ENCODE data around the gene ATG16L1.

ATG16L1 gene

DNA sequence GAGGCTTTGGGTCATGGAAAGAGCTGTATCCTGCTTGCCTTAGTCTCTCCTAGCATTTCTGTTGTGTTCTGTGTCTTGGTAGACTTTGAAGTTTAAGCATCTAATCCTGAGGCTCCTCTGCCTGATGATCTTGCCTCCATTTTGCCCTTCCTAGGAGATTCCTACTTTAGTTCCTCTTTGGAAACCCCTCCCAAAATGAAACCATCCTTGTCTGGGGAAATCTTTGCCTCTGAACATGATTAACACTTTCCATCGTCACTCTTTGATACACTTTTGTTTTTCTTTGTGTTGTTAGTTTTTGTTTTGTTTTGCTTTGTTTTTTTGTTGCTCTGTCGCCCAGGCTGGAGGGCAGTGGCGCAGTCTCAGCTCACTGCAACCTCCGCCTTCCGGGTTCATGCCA lies 9.2 kb downstream of the ATG16L1 start:
- no peak for DNase-seq (ENCODE audit: low read depth in 2 of 2)

DNA sequence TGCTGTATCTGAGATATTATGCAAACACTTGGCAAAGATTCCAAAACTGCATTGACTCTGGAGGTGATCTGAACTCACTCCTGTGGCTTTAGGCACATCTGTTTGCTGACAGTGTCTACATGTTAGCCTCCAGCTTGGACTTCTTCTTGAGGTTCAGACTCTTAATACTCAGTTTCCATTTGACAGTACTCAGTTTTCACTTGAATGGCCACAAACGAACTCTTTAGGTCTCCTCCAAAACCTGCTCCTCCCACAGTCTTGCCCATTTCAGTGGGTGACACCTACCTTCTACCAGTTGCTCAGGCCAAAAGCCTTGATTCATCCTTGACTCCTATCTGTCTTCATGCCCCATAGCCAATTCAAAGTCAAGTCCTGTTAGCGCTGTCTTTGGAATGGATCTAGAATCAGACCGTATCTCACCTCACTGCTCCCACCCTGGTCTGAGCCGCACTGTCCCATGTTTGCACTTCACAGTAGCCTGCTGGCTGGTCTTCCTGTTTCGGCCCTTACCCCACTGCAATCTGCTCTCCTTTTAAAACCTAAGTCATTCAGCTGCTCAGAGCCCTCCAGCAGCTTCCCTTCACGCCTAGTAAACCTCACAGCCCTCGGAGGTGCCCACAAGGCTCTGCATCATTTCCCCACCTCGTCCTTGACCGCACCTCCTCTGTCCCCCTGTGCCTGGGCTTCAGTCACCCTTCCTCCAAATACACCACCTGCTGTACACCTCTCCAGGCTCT lies 10.5 kb downstream of the ATG16L1 start:
- DNase-seq (ENCODE audit: low read depth in 2 of 2), result no peak

DNA sequence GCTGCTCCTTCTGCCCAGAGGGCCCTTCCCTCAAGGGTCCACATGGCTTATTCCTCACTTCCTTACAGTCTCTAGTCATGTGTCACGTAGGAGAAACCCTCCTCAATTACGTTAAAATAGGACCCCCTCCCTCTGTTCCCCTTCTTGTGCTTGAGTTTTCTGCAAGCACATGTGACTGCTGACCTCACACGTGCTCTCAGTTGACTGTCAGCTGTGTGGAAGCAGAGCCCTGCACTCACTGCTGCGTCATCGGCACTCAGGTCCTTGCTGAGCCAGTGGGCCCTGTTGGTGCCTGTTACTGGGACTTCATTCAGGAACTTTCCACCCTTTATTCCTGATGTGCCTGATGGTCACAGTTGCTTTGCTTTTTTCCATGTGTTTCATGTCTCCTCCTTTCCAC lies 11.1 kb downstream of the ATG16L1 start:
- no peak for DNase-seq (ENCODE audit: low read depth in 2 of 2)

DNA sequence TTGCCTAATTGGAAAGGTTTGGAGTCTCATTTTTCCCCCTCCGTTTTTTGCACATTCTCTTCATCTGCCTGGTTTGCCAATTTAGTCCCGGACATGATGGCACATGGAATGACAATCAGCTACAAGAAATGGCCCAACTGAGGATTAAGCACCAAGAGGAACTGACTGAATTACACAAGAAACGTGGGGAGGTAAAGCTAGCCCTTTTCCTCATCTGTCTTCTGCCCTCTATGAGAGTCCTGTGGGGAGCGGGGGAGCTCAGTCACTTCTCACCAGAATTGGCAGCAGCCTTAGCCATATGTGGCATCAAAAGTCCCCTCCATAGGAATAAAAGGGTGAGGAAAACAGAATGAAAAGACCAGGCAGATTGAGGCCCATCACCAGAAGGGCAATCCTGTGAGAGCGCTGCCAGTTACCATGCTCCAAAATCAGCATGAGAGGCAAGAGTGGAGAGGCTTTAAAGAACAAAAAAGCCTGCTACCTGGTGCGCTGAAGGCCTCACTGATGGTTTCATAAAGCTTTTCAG lies 11.6 kb downstream of the ATG16L1 start:
- DNase-seq (ENCODE audit: low read depth in 2 of 2), result no peak

DNA sequence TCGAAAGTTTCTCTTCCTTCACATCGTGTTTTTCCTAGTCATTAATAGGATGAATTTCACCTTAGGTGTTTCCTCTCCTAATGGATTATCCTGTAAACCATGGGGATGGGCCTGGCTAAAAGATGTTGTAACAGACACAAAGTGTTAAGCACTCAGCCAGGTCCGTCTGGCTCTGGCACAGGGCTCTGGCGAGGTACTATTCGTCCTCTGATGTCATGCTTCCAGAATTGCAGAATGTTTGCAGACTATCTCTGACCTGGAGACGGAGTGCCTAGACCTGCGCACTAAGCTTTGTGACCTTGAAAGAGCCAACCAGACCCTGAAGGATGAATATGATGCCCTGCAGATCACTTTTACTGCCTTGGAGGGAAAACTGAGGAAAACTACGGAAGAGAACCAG lies 13.2 kb downstream of the ATG16L1 start:
- no peak for DNase-seq (ENCODE audit: low read depth in 2 of 2)

DNA sequence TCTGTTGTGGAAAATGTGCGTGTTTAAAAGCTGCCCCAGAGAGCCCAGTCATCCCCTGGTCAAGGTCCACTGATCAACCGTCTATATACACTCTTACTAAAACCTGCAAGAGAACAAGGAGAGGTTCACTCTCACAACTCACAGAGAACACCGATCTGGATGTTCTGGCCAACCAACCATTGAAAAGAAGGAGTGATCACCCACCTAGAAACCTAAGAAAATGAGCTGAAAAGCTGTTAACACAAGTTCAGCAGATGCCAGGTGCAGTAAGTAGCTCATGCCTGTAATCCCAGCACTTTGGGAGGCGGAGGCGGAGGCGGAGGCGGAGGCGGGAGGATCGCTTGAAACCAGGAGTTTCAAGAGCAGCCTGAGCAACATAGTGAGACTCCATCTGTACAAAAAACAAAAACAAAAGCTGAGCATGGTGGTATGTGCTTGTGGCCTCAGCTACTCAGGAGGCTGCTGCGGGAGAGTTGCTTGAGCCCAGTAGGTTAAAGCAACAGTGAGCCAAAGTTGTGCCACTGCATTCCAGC lies 14.5 kb downstream of the ATG16L1 start:
- DNase-seq (ENCODE audit: low read depth in 2 of 2), result no peak

DNA sequence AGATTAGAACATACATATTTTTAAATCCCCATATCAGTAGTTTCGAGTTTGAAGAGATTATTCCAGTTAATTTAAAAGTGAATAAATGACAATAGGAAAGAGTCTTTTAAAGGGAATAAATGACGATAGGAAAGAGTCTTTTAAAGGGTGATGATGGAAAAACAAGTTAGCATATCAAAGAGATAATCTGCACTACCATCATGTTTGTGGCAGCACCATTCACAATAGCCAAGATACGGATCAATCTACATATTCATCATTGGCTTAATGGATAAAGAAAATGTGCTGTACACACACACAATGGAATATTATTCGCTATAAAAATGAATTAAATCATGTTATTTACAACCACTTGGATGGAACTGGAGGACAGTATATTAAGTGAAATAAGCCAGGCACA lies 15.0 kb downstream of the ATG16L1 start:
- no peak for DNase-seq (ENCODE audit: low read depth in 2 of 2)

DNA sequence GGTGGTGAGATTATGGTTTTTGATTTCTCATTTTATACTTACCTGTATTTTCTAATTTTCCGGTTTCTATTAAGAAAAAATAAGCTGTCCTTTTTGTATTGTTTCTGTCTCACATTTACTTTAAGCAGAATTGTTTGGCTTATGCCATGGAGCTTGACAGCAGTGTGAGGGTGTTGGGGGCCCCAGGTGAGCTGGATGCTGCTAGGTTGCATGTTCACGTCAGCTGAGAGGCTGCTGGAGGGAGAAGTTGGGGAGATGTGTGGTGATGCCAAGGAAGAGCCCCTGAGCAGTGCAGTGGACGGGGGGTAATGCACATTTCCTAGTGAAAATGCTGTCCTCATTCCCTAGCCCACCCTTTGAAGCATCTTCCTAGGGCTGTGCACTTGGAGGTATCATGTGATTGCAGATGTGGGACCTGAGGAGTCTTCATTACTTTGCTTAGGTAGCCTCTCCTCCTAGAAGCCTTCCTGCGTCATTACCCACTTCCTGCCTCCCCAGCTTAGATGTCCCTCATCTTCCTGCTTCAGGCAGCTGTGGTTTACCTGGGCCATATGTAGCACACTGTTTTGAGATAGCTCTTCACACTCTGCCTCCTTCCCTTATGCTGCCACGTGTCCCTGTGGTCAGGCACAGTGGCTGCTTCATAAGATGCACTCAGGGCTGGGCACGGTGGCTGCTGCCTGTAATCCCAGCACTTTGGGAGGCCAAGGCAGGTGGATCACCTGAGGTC lies 16.2 kb downstream of the ATG16L1 start:
- peak; percentile 55 to 56 for DNase-seq (ENCODE audit: low read depth in 2 of 2)

DNA sequence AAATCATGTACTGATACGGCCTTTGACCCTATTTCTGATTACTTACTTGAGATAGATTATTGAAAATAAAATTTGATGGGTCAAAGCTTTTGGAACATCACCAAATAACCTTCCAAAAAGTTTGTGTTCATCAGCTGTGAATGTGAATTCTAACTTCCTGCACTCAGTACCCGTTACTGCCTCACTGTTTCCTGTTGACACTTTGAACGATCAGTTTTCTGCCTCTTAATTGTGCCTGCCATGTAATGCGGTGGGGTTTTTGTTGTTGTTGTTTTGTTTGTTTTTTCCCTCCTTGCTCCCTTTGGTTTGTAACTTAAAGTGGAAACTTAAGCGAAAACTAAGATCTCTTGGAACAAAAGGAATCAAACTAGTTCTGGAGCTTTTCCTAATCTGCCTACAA lies 18.9 kb downstream of the ATG16L1 start:
- no peak for DNase-seq (ENCODE audit: low read depth in 2 of 2)

DNA sequence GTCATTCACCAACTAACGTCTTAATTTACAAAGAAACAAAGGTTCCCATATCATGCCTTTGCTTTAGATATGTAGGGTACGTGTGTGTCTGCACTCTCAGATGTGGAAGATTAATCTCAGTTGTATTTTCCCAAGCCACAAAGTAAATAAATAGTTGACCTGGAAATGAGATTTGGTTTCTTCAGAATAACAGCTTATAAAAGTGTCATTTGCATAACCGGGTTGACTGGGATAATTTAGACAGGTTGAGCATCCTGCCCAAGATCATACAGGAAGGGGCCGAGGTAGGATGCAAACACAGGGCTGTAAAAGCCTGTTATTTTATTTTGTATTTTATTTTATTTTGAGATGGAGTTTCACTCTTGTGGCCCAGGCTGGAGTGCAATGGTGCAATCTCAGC lies 19.5 kb downstream of the ATG16L1 start:
- DNase-seq (ENCODE audit: low read depth in 2 of 2), result no peak

DNA sequence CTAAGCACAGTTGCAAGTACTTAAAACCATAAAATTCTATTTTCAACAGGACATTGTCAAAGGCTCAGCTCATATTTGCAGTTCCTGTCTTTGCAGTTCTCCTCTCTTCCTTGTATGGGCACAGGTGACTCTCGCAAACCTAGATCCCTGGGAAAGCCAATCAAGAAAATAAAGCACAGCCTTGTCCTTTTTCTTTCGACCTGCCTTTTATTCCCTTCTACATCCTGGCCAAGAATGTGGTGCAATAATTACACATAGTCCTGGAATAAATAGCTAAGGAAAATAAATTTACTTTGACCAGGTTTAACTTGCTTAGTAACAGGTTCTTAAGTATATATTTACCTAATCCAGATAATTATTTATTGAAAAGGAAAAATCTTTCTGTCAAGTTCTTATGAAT lies 20.2 kb downstream of the ATG16L1 start:
- DNase-seq (ENCODE audit: low read depth in 2 of 2), result no peak

DNA sequence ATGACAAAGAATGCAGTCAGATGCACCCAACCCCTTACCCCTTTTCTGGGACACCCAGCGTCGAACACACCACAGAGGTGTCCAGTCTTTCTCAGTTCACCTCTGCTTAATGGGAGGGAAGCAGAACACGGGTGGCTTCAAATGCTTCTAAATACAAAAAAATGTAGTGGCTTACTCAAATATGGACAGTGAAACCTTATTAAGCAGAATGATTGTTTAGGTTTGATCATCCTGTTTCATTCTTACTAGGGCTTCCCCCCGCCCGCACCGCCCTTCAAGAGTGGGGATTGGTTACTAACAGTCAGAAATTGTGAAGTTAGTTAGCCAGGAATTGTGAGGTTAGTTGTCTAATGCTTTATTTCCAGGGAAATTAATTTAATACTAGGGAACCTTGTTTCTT lies 21.6 kb downstream of the ATG16L1 start:
- DNase-seq (ENCODE audit: low read depth in 2 of 2), result no peak

DNA sequence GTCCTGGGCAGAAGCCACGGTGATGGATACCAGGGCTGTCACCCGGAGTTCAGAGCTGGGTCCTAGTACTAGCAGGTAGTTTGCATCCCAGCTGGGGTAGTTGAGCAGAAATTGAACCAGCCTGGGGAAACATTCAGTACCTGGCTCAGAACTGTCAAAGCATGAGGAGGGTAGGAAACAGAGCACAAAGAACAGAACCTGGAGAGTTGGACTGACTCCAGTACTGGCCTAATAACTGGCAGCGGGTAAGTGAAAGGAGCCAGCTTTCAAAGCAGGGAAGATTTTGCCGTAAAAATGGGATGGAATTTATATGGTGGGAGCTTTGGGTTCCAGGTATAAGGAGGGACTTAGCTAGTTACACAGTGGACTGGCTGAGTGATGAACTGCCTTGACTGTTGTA lies 23.8 kb downstream of the ATG16L1 start:
- DNase-seq (ENCODE audit: low read depth in 2 of 2), result no peak

DNA sequence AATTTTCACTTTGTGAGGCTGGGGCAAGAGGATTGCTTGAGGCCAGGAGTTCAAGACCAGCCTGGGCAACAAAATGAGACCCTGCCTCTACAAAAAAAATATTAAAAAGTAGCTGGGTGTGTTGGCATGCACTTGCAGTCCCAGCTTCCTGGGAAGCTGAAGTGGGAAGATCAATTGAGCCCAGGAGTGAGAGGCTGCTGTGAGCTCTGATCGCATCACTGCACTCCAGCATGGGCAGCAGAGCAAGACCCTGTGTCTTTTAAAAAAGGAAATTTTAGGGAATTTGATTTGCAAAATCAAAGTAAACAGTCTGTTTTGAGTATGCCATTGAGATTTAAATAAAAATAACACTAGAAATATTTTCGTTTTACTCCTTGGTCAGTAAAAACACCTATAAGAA lies 27.4 kb downstream of the ATG16L1 start:
- DNase-seq (ENCODE audit: low read depth in 2 of 2), result no peak

DNA sequence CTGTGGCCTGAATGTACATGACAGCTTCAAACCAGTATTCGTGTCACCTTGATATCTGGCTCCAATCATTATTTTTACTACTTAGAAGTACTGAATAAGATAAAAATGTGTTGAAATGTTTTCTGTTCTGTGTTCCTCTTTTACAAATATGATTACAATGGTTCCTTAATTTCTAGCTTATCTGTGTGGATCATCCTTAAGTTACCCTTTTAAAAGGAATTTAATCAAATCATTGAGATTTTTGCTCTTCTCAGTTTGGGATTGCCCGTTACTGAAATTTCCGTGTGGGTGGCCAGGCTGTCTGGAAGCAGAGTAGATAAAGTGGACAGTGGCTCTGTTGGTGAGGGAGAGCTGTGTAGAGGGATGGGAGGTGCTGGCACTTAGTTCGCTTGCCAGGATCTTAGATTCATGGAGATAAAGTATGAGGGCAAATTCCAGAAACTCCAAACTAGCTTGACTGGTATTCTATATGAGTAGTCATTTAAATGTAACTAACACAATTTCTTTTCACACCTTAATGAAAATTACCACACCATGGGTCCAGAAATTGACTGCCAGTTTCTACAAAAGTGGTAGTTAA lies 28.7 kb downstream of the ATG16L1 start:
- DNase-seq (ENCODE audit: low read depth in 2 of 2), result no peak

DNA sequence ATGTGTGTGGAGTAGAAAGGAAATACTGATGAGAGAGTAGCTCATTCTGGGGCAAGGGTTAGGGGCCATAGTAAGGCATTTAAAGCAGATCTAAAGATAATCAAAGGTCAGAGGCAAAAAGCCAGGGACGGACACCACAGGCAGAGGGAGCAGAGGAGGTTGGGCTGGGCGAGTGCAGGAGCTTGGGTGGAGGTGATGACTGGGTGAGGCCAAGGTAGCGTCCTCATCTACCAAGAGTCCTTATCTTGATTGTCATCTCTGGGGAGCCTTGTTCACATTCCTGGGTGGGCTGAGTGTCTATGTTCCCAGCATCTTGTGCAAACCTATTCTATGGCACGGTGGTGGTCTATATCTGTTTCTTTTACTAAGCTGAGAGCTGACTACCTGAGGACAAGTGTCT lies 30.1 kb downstream of the ATG16L1 start:
- DNase-seq (ENCODE audit: low read depth in 2 of 2), result no peak

DNA sequence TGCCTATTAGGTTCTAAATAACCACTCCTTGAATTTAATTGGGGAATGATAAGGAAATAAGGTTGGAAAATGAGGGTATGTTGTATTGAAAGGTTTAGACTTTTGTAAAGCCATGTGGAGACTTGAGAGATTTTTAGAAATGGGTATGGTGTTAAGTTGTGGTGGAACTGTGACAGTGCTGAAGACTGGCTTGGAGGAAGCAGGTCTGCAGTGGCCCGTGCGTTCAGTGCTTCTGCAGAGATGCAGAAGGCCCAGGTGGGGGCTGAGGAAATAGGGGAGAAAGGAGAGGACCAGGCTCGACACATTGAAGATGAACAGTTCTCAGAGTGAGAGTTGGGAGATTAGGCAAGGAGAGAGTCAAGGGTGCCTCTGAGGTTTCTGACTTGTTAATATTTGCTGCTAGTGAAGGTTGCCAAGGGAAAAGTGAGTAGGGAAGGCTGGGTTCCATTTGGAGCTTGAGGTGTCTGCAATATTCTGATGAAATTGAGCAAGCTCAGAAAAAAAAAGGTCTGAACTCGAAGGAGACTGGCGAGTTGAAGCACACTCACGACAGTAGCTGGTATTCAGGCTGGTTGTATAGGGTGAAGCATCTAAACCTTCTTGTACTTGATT lies 30.6 kb downstream of the ATG16L1 start:
- DNase-seq (ENCODE audit: low read depth in 2 of 2), result no peak

DNA sequence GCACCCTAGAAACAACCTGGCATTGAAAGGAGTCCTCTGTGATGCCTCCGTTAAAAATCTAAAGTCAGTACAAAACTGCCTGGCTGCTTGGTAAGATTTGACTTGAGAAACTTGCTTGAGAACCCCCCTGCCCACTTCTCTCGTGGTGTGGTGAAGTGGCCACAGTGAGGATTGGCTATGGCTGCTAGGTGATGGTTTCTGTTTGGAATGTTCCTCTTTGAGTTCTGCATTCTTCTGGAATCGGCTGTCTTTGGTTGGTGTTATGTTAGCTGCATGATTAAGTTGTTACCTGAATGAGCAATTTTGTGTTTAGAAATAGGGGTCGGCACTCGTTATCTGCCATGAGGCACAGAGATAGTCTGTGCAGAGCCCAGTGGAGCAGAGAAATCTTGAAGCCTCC lies 34.4 kb downstream of the ATG16L1 start:
- no peak for DNase-seq (ENCODE audit: low read depth in 2 of 2)

DNA sequence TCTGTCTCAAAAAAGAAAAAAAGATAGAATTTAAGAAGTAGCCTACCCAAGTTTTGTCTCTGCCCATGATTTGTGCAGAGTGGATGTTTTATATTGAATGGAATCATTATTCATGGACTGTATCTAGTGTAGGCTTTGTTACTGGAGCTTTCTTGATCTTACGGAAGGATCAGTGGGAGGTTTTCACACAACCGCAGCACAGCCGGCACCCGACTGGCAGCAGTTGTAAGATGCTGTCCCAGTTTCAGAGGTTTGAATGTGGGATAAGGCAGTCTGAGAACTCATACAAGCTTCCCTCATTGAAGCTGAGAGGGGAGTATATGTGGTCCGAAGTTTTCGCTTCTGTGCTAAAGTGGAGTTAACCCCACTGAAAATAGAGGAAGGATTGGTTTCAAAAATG lies 36.4 kb downstream of the ATG16L1 start:
- DNase-seq (ENCODE audit: low read depth in 2 of 2), result no peak

DNA sequence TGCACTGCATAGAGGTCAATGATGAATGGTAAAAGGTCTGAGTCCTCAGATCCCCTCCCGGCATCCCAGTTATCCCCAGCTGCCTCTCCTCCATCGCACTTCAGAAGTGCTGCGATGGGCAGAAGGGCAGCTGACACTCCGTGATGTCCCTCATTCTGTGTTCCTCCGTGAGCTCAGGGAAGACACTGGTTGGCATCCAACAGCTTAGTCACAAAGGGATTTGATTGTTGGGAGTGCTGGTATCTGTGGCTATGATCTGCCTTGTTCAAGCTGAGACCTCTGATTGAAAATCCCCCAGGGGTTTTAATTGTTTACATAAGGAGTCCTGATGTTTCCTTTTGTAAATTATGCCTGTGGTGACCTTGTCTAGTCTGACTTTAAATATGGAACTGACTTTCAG lies 37.2 kb downstream of the ATG16L1 start:
- no peak for DNase-seq (ENCODE audit: low read depth in 2 of 2)

DNA sequence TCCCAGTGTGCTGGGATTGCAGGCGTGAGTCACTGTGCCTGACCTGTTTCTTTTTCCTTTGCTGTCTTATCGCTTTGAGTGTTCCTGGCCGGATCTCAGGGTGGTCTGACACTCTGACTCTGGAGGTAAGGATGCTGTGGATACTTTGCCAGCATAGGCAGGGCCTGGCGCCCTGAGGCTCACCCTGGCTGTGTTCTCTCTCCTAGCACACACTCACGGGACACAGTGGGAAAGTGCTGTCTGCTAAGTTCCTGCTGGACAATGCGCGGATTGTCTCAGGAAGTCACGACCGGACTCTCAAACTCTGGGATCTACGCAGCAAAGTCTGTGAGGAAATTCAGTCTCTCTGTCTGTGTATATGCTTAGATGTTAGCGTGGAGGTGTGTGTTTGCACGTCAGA lies 38.2 kb downstream of the ATG16L1 start:
- DNase-seq (ENCODE audit: low read depth in 2 of 2), result no peak

All from stimulated activated CD4-positive, alpha-beta T cell treated with anti-CD3 and anti-CD28 coated beads, Interleukin-15, amount 100 ng/mL, for 48 hours (primary cell).